Measurements from ENCODE around the gene KCNJ15.

- TF ChIP-seq CTCF (IDR thresholded peaks at IDR 0.05) = no peak
- no peak for TF ChIP-seq POLR2AphosphoS5 (IDR thresholded peaks at IDR 0.05)
- TF ChIP-seq POLR2A (IDR thresholded peaks at IDR 0.05) = no peak
- no peak for TF ChIP-seq EP300 (IDR thresholded peaks at IDR 0.05; ENCODE audit: low read depth)
These were observed 33.1 kb downstream of the KCNJ15 start for GRCh38 chr21:38289705-38290485.

Data from transverse colon (tissue), 4 donors.